ENCODE results near the gene DEDD2.

DEDD2 gene

DNA sequence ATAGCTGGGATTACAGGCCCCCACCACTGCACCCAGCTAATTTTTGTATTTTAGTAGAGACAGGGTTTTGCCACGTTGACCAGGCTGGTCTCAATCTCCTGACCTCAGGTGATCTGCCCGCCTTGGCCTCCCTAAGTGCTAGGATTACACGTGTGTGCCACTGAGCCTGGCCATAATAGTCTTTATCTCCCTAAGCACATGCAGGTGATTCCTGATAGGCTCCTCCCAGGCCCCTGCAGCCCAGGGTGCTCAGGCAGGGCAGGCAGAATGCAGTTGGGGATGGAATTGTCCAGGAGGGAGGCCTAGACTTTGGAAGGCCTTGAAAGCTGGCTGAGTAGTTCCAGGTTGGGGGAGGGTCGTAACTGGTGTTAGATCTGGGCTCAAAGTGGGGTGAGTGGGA lies 11.2 kb upstream of the DEDD2 start:
- no peak for DNase-seq (ENCODE audit: low read depth in 2 of 2)

DNA sequence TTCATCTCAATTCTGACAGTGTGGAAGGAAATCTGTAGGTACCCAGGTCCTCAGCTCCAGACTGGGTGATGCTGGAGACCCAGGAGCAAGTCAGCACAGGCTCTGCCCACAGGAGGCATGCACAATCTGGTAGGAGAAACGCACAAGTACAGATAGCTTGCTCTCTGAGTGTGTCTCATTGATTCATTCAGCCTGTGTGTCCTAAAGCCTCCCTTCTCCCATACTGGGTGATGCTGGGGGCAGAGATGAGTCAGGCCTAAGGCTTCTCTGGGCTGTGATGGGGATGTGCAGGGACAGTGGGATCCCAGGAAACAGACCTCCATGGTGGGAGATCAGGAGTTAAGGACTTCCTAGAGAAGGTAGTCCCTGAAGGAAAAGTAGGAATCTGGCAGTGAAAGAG lies 9.4 kb upstream of the DEDD2 start:
- no peak for DNase-seq (ENCODE audit: low read depth in 2 of 2)

DNA sequence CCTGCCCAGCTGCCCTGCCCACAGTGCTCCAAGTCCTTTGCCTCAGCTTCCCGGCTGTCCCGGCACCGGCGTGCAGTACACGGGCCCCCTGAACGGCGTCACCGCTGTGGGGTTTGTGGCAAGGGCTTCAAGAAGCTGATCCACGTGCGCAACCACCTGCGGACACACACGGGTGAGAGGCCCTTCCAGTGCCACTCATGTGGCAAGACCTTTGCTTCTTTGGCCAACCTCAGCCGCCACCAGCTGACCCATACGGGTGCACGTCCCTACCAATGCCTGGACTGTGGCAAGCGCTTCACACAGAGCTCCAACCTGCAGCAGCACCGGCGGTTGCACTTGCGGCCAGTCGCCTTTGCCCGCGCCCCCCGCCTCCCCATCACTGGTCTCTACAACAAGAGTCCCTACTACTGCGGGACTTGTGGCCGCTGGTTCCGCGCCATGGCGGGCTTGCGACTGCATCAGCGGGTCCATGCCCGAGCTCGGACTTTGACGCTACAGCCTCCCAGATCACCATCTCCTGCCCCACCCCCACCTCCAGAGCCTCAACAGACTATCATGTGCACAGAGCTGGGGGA lies 8.3 kb upstream of the DEDD2 start:
- DNase-seq (ENCODE audit: low read depth in 2 of 2), result no peak

- no peak for DNase-seq (ENCODE audit: low read depth in 2 of 2)
Observed at GRCh38 chr19:42224940-42225717, 7.7 kb upstream of the DEDD2 start.

DNA sequence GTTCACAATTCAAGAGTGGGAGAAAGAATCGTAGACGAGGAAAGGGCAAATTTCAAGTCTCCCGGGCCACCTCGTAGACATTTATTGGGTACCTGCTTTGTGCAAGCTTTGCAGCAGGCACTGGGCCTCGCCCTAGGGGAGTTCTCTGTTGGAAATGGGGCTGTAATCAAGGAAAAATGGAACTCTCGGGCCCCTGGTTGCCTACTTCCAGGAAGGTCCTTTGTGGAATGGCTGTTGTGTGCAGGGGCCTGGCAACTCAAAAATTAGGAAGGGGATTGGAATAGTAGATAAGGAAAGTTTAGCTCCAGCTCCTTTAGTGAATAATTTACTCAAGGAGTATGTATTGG lies 3.2 kb upstream of the DEDD2 start:
- no peak for DNase-seq (ENCODE audit: low read depth in 2 of 2)

- peak; percentile 93 to 96 for DNase-seq (ENCODE audit: low read depth in 2 of 2)
Observed at GRCh38 chr19:42219812-42220750, 2.6 kb upstream of the DEDD2 start, which contains the start of gene ZNF526. Gene ZNF526 (plus strand): TSS chr19:42220312. CDS start chr19:42224404, 4,092 bp downstream.

DNA sequence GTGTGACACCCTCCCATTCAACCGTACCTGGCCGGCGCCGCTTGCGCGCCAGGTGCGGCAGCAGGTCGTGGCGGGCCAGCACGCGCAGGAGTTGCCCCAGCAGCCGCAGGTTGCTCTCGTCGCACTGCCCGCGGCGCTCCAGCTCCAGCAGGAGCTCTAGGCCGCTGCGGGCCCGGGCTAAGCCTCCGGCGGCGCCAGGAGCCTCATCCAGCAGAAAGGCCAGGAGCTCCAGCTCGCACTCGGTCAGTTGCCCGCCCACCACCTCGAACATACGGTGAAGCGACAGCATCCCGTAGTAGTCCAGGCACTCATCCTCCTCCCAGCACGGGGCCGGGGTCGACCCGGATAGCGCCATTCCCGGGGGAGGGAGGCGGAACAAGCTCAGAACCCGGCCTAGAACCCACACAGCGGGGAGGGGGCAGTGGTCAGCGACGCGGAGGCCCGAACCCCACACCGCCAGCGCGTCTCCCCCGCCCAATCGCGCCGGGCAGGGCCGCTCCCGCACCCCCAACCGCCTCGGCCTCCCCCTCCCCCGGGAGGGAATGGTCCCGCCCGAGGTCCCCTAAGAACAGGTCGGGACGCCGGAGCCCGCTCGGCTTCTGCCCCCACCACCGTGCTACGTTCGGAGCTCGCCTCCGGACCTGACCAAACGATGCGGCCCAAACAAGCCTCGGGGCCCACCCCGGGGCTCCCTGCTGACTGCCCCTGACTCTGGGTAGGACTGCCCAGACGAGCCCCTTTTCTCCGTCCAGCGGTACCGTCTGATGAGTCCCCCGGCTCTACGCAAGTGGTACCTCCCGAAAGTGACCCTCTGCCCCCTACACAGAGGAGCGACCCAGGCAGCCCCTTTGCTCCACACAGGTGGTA lies 591 bp downstream of the DEDD2 start:
- no peak for DNase-seq (ENCODE audit: low read depth in 2 of 2)

DNA sequence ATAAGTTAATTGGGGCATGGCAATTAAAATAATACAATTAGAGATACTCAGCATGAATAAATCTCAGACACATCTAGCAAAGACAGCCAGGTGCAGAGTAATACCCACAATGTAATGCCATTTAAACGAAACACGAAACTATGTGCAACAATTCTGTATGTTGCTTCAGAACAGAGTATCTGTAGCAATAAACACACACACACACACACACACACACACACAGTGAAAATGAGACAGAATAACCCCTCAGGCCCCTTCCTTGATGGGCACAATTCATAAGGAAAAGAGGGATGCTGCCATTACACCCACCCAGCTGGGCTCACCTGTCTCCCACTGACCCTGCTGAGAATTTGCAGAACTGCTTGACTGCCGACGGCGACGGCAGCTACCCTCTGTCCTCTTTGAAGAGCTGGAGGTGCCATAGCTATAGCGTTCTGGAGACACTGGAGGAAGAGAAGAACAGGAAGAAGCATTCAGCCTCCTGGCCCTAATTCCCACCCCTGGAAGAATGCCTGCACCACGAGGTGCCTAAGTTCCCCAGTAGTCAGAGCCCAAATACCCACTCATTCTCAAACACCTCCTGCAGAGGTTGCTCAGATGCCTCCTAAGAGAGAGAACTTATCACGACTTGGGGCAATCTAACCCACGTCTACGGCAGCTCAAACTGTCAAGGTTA lies 2.5 kb downstream of the DEDD2 start:
- DNase-seq (ENCODE audit: low read depth in 2 of 2), result no peak

GRCh38 chr19:42212886-42213285 lies 4.6 kb downstream of the DEDD2 start:
- DNase-seq (ENCODE audit: low read depth in 2 of 2), result no peak

GRCh38 chr19:42208612-42209011 lies 8.9 kb downstream of the DEDD2 start:
- DNase-seq (ENCODE audit: low read depth in 2 of 2), result no peak

DNA sequence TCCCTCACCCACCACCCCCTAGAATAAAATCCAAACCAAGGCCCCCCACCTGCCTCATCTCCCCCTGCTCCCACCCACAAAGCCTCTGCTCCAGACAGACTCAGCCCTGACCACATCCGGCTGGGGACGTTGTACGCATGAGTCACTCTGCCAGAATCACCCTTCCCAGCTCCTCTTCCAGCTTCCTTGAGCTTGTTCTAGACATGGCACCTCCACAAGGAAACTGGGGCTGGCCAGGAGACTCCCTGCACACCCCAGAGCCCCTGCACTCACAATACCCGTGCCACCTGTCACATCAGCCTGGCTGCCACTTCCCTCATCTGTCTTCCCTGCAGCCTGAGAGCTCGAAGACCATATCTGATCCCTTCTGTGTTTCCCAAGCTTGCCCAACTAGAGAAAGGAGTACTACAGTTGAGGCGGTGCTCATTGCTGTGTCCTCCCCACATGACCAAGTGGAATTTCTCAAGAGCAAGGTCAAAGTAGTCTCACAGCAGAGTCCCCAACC lies 9.7 kb downstream of the DEDD2 start:
- DNase-seq (ENCODE audit: low read depth in 2 of 2), result no peak

- no peak for DNase-seq (ENCODE audit: low read depth in 2 of 2)
Observed at GRCh38 chr19:42206871-42207755, 10.4 kb downstream of the DEDD2 start.

GRCh38 chr19:42204664-42205063 lies 12.8 kb downstream of the DEDD2 start:
- DNase-seq (ENCODE audit: low read depth in 2 of 2), result no peak

DNA sequence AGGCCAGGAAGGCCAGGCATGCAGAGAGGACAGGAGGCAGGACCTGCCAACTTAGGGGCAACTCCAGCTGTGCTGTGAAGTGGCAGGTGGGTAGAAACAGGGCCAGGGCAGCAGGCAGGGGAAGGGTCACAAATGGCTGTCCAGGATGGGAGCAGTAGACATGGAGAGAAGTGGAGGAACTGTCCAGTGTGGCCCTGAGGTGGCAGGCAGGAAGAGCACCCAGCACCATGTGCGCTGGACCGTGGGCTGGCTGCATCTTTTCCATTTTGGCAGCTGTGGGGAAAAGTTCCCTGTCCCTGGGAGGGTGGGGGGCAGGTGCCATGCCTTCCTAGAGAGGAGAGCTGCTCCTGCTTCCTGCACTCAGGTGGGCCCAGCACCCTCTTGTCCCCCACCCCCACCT lies 13.8 kb downstream of the DEDD2 start:
- DNase-seq (ENCODE audit: low read depth in 2 of 2), result no peak

DNA sequence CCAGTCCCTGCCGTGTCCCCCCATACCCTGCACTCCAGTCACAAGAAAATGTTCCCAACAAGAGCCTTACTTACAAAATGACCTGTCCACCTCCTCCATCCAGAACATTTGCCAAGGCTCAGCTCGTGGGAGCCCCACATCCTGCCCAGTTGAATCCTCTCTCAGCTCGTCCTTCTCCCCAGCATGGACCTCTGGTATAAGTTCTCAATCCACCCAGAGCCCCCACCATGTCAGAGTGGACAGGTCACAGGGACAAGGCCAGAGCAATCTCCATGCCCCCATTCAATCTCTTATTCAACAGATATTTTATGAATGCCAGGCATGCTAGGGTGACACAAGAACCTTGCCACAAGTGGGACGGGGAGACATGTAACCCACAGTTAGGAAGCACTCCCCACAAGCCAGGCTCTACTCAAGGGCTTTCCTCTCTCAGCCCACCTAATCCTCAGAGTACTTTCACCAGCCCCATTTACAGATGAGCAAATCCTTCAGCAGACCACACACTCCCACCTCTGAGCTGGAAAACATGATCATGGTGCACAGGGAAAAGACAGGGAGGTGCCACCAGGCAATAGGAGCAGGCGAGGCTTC lies 15.1 kb downstream of the DEDD2 start:
- DNase-seq (ENCODE audit: low read depth in 2 of 2), result no peak

- DNase-seq (ENCODE audit: low read depth in 2 of 2), result no peak
Observed at GRCh38 chr19:42201489-42202289, 15.8 kb downstream of the DEDD2 start.

DNA sequence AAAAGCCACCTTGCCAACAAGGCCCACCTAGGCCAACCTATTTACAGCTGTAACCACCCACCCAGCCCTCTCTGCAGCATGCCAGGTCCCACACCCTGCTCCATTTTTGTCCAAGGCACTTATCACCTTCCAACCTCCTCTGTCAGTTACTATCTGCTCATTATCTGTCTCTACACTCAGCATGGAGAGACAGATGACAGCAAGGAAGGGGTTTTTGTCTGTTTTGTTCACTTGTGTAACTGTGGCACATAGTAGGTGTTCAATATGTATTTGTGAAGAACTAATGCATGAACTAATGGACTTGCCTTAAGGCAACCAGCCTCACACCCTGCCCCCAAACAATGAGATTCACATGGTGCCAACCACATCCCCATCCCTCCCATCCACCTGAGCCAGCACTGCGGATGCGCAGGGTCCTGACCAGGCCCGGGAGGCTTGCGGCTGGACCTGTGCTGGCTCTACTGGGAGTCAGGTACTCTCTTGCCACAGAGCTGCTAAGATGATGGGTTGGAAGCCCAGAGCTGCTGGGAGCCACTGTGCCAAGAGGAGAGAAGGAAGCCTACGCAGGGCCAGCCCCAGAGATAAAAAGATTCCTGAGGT lies 17.3 kb downstream of the DEDD2 start:
- no peak for DNase-seq (ENCODE audit: low read depth in 2 of 2)

- no peak for DNase-seq (ENCODE audit: low read depth in 2 of 2)
Observed at GRCh38 chr19:42199440-42200115, 17.9 kb downstream of the DEDD2 start.

Measured in activated CD8-positive, alpha-beta memory T cell treated with anti-CD3 and anti-CD28 coated beads for 4 hours (primary cell).